HG03045 (cell line): ENCODE results near the gene GPATCH8.
"Not testable (repeated sequence)": the region's sequence is repeated elsewhere in the genome, so short reads cannot be mapped to it uniquely, and the experiment has no call there.

Experiments
- ATAC-seq: cut with Tn5 transposase; IDR thresholded peaks from one replicate; pipeline ENCODE4 v1.9.1; 2021; ENCODE audit warnings: mild to moderate bottlenecking, moderate library complexity; ENCODE audit not compliant: unreplicated experiment

GPATCH8 gene

GRCh38 chr17:44398692-44399691 lies 104.2 kb downstream of the GPATCH8 start:
- no peak for ATAC-seq

- no peak for ATAC-seq
These were observed 105.4 kb downstream of the GPATCH8 start for GRCh38 chr17:44397479-44398440.

GRCh38 chr17:44396946-44397345 lies 106.3 kb downstream of the GPATCH8 start:
- no peak for ATAC-seq

GRCh38 chr17:44394833-44395232 lies 108.4 kb downstream of the GPATCH8 start:
- ATAC-seq = no peak

- not testable (repeated sequence) for ATAC-seq
These were observed 109.1 kb downstream of the GPATCH8 start for GRCh38 chr17:44394112-44394511.

- no peak for ATAC-seq
These were observed 112.8 kb downstream of the GPATCH8 start for GRCh38 chr17:44390250-44390870.

GRCh38 chr17:44389723-44390202 lies 113.4 kb downstream of the GPATCH8 start:
- no peak for ATAC-seq

GRCh38 chr17:44389281-44389680 lies 113.9 kb downstream of the GPATCH8 start, which contains the start of gene ITGA2B:
TSS of gene ITGA2B (minus strand) at chr17:44389649. CDS start at chr17:44389473, 176 bp downstream.
- no peak for ATAC-seq

GRCh38 chr17:44387804-44388203 lies 115.4 kb downstream of the GPATCH8 start:
- ATAC-seq = no peak

GRCh38 chr17:44386182-44386525 lies 117.1 kb downstream of the GPATCH8 start:
- ATAC-seq = no peak

- ATAC-seq = peak; percentile 52
These were observed 117.7 kb downstream of the GPATCH8 start for GRCh38 chr17:44385287-44386181.

GRCh38 chr17:44384823-44385286 lies 118.4 kb downstream of the GPATCH8 start:
- no peak for ATAC-seq

- no peak for ATAC-seq
These were observed 118.9 kb downstream of the GPATCH8 start for GRCh38 chr17:44384281-44384822.

- ATAC-seq = no peak
These were observed 119.3 kb downstream of the GPATCH8 start for GRCh38 chr17:44383861-44384260.

GRCh38 chr17:44383363-44383762 lies 119.8 kb downstream of the GPATCH8 start:
- ATAC-seq = no peak

GRCh38 chr17:44382917-44383316 lies 120.3 kb downstream of the GPATCH8 start:
- ATAC-seq = no peak

- no peak for ATAC-seq
These were observed 121.3 kb downstream of the GPATCH8 start for GRCh38 chr17:44381810-44382305.

- ATAC-seq = no peak
These were observed 122.4 kb downstream of the GPATCH8 start for GRCh38 chr17:44380767-44381166.

- ATAC-seq = no peak
These were observed 123.3 kb downstream of the GPATCH8 start for GRCh38 chr17:44379887-44380286.
